Calu3 (cell line): ENCODE results near the gene SERPINE1. TPM values are rescaled to one million over a fixed set of nuclear protein-coding genes. Genes with fewer than 3 reads are reported as not detected.
"Not testable (repeated sequence)": the region's sequence is repeated elsewhere in the genome, so short reads cannot be mapped to it uniquely, and the experiment has no call there.

Experiments
- BruUV-seq: library from RNA; stranded (reverse); fragments of 400-500 nt; replicated peaks from 2 replicates; lab custom pipeline; 2021; lab: Mats Ljungman, UMichigan
- CTCF ChIA-PET: fragments of 300-600 bp; sonication (Branson Sonifier 250); formaldehyde crosslinking; loops from one replicate; lab custom pipeline; 2022; ENCODE audit warnings: antibody characterized with exemption; lab: Charles Lee
- DNase-seq: peaks from one replicate; pipeline ENCODE4 v3.0.0; 2022
- H3K27ac Mint-ChIP-seq: one replicate; pipeline ENCODE4 v1.8.0; 2022; ENCODE audit warnings: mixed read lengths; ENCODE audit not compliant: unreplicated experiment
- H3K27me3 Mint-ChIP-seq: one replicate; pipeline ENCODE4 v1.8.0; 2022; ENCODE audit warnings: mixed read lengths; ENCODE audit not compliant: unreplicated experiment
- H3K36me3 Mint-ChIP-seq: one replicate; pipeline ENCODE4 v1.8.0; 2022; ENCODE audit warnings: mild to moderate bottlenecking, moderate library complexity, mixed read lengths; ENCODE audit not compliant: insufficient read depth, unreplicated experiment
- H3K4me1 Mint-ChIP-seq: one replicate; pipeline ENCODE4 v1.8.0; 2022; ENCODE audit warnings: mild to moderate bottlenecking, low read depth, mixed read lengths; ENCODE audit not compliant: unreplicated experiment
- H3K4me3 Mint-ChIP-seq: one replicate; pipeline ENCODE4 v1.8.0; 2022; ENCODE audit warnings: mild to moderate bottlenecking, low read depth, moderate library complexity, mixed read lengths; ENCODE audit not compliant: unreplicated experiment
- H3K9me3 Mint-ChIP-seq: one replicate; pipeline ENCODE4 v1.8.0; 2022; ENCODE audit warnings: low read depth, mixed read lengths; ENCODE audit not compliant: unreplicated experiment
- CTCF ChIP-seq: fragments of 200-600 bp; IDR thresholded peaks from one replicate; pipeline ENCODE4 v1.8.0; 2022; ENCODE audit warnings: antibody characterized with exemption; ENCODE audit not compliant: unreplicated experiment
- intact Hi-C: fragments of 100-400 bp; cut with micrococcal nuclease; formaldehyde crosslinking; loops from one replicate; pipeline ENCODE4 v1.10.0; 2022; ENCODE audit not compliant: unreplicated experiment
- total RNA-seq: library from RNA; stranded (reverse); gene quantifications from 2 replicates; pipeline ENCODE4 v1.2.3, GENCODE V29; 2022

SERPINE1 gene
- total RNA-seq, 1 experiment from 2014 or later, result 1.1 TPM

DNA sequence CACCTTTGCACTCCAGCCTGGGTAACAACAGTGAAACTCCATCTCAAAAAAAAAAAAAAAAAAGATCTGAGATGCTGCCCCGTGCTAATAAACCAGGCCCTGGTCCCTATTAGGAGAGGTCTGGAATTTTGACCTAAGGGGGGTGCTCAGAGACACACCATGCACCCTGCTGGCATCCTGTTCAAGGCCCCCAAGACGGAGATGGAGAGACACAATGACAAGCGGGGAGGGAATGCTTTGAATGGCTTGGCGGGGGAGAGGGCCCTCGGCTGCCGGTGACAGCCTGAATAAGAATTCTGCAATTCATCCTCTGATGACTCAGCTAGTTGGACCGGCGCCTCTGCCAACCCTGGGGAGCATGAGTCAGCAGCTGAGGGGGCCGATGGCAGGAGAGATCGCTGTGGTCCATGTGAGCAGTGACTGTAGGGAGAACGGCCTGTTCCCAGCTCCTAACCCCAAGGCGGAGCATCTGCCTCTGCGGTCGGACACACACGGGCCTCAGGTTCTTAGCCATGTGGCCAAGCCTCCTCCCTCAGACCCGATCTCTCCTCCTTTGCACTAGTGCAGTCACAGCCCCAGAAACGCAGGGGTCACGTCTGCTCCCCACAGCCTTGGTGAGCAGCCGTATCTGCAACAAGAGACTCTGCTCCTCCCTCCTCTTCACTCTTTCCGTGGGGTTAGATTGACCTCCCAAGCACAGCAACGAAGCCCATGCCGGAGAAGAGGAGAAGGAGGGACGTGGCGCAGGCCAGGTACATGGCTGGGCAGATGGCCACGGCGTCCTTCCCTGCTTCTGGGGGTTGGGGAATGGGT, 26.7 kb upstream of the SERPINE1 start:
- peaks cover 21% of the 10 kb centered on the region for H3K36me3 Mint-ChIP-seq
- H3K27me3 Mint-ChIP-seq, result no peaks in the 10 kb centered on the region
- H3K9me3 Mint-ChIP-seq, result no peaks in the 10 kb centered on the region
- no peak for TF ChIP-seq CTCF
- CTCF ChIA-PET, result interaction anchor here (0.9 kb wide), 1 partner anchor 44 kb away, joined by 4 read pairs; no protein-coding TSS in a partner anchor
- peaks cover 16% of the 10 kb centered on the region for H3K4me1 Mint-ChIP-seq
- DNase-seq, result peak; percentile 82
- H3K27ac Mint-ChIP-seq, result peak overlapping the region; percentile 35
- intact Hi-C loops, result loop anchor here (1.0 kb wide), 1 partner anchor 38 kb away; no protein-coding TSS in a partner anchor
- H3K4me3 Mint-ChIP-seq, result no peak overlapping the region
- BruUV-seq, result no TSS peak

GRCh38 chr7:101100858-101101847, 25.8 kb upstream of the SERPINE1 start:
- CTCF ChIA-PET, result no interaction called here
- H3K9me3 Mint-ChIP-seq, result no peaks in the 10 kb centered on the region

GRCh38 chr7:101102026-101102425, 24.9 kb upstream of the SERPINE1 start:
- peaks cover 16% of the 10 kb centered on the region for H3K4me1 Mint-ChIP-seq
- no TSS peak for BruUV-seq
- TF ChIP-seq CTCF, result no peak
- H3K9me3 Mint-ChIP-seq, result no peaks in the 10 kb centered on the region
- intact Hi-C loops, result no loop called here
- H3K27me3 Mint-ChIP-seq, result no peaks in the 10 kb centered on the region
- H3K4me3 Mint-ChIP-seq, result no peak overlapping the region
- no peak for DNase-seq
- H3K27ac Mint-ChIP-seq, result no peak overlapping the region
- peaks cover 8% of the 10 kb centered on the region for H3K36me3 Mint-ChIP-seq
- CTCF ChIA-PET, result no interaction called here

More at GRCh38 chr7:101100858-101101847, 25.8 kb upstream of the SERPINE1 start:
- no TSS peak for BruUV-seq
- H3K27me3 Mint-ChIP-seq, result no peaks in the 10 kb centered on the region
- H3K36me3 Mint-ChIP-seq, result peaks cover 11% of the 10 kb centered on the region
- intact Hi-C loops, result loop anchor here (1.0 kb wide), 1 partner anchor 37 kb away; no protein-coding TSS in a partner anchor
- H3K4me1 Mint-ChIP-seq, result peaks cover 16% of the 10 kb centered on the region
- DNase-seq, result no peak
- TF ChIP-seq CTCF, result no peak
- no peak overlapping the region for H3K27ac Mint-ChIP-seq
- H3K4me3 Mint-ChIP-seq, result no peak overlapping the region

GRCh38 chr7:101103701-101104100, 23.2 kb upstream of the SERPINE1 start:
- H3K27ac Mint-ChIP-seq, DNase-seq, BruUV-seq, H3K36me3 Mint-ChIP-seq, H3K9me3 Mint-ChIP-seq, CTCF ChIA-PET, H3K4me3 Mint-ChIP-seq, H3K27me3 Mint-ChIP-seq, intact Hi-C loops: not testable (repeated sequence)
- H3K4me1 Mint-ChIP-seq, result peaks cover 21% of the 10 kb centered on the region
